HL-60 (cell line): ENCODE measurements around the gene DNAI2.

Experiments used
- DNase-seq, 2 experiments: peaks; one replicate each; pipeline ENCODE4 v3.0.0-alpha.2; 2010 to 2020; ENCODE audit warnings: low read depth in 1 of 2, low spot score in 1 of 2
- H3K27ac ChIP-seq: fragments of 250-450 bp; sonication (Bioruptor Pico); replicated peaks from 2 replicates; pipeline ENCODE4 v1.5.1; 2020; ENCODE audit warnings: mild to moderate bottlenecking, moderate library complexity
- H3K27me3 ChIP-seq: fragments of 250-450 bp; sonication (Bioruptor Pico); 2 replicates; pipeline ENCODE4 v1.5.1; 2021; ENCODE audit warnings: mild to moderate bottlenecking, moderate library complexity; ENCODE audit not compliant: insufficient read depth, poor library complexity, severe bottlenecking
- H3K4me3 ChIP-seq: replicated peaks from 2 replicates; pipeline ENCODE4 v1.5.1; 2011; ENCODE audit warnings: mild to moderate bottlenecking, control low read depth, low read length; ENCODE audit not compliant: insufficient read depth
- CTCF ChIP-seq: IDR thresholded peaks from one replicate; pipeline ENCODE4 v1.5.1; 2011; ENCODE audit warnings: low read length, control low read depth, inconsistent platforms; ENCODE audit not compliant: insufficient read depth
- GABPA ChIP-seq: IDR thresholded peaks from 2 replicates; pipeline ENCODE4 v1.6.1; 2012; ENCODE audit warnings: low read depth
- POLR2AphosphoS5 ChIP-seq: IDR thresholded peaks from 2 replicates; pipeline ENCODE4 v1.6.1; 2012; ENCODE audit warnings: low read depth
- REST ChIP-seq: IDR thresholded peaks from 2 replicates; pipeline ENCODE4 v1.6.1; 2012; ENCODE audit warnings: low read depth; ENCODE audit not compliant: insufficient replicate concordance
- SPI1 ChIP-seq: IDR thresholded peaks from 2 replicates; pipeline ENCODE4 v1.6.1; 2012; ENCODE audit warnings: low read depth, mild to moderate bottlenecking, borderline replicate concordance

DNAI2 gene

GRCh38 chr17:74290340-74290739 lies 16.3 kb downstream of the DNAI2 start:
- DNase-seq = no peak
- Histone ChIP-seq H3K4me3 (no peak overlapping the region), H3K27ac (no peak overlapping the region), H3K27me3 (no peaks in the 10 kb centered on the region)
- TF ChIP-seq CTCF (no peak), GABPA (no peak), REST (no peak), SPI1 (no peak), POLR2AphosphoS5 (no peak)

GRCh38 chr17:74292495-74292894 lies 18.5 kb downstream of the DNAI2 start:
- no peak for DNase-seq
- H3K27me3 ChIP-seq = no peaks in the 10 kb centered on the region

More at GRCh38 chr17:74292495-74292894, 18.5 kb downstream of the DNAI2 start:
- TF ChIP-seq CTCF = no peak
- TF ChIP-seq POLR2AphosphoS5 = no peak
- TF ChIP-seq REST = no peak
- no peak for TF ChIP-seq GABPA
- TF ChIP-seq SPI1 = no peak
- H3K4me3 ChIP-seq = no peak overlapping the region
- no peak overlapping the region for H3K27ac ChIP-seq
